GM19452 (cell line): Measurements from ENCODE around the gene UNC5C.

Experiments used
- ATAC-seq: cut with Tn5 transposase; IDR thresholded peaks from one replicate; pipeline ENCODE4 v1.9.1; 2021; ENCODE audit not compliant: unreplicated experiment

UNC5C gene

DNA sequence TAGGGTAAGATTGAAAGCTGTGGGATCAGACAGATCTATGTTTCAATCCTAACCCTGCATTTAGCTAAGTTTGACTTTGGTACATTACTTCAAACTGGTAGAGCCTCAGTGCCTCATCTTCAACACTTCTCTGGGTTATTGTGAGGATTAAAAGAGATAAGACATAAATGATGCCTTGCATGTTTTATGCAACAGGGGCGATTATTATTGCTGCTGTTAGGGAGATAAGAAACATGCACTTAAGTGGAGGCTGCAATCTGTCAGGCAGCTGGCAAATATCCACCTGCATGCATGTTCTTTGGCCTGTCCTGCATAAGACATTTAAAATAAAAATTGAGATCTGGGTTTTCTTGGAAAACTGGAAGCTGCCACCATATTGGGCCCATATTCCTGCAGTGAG lies 24.6 kb downstream of the UNC5C start:
- no peak for ATAC-seq

DNA sequence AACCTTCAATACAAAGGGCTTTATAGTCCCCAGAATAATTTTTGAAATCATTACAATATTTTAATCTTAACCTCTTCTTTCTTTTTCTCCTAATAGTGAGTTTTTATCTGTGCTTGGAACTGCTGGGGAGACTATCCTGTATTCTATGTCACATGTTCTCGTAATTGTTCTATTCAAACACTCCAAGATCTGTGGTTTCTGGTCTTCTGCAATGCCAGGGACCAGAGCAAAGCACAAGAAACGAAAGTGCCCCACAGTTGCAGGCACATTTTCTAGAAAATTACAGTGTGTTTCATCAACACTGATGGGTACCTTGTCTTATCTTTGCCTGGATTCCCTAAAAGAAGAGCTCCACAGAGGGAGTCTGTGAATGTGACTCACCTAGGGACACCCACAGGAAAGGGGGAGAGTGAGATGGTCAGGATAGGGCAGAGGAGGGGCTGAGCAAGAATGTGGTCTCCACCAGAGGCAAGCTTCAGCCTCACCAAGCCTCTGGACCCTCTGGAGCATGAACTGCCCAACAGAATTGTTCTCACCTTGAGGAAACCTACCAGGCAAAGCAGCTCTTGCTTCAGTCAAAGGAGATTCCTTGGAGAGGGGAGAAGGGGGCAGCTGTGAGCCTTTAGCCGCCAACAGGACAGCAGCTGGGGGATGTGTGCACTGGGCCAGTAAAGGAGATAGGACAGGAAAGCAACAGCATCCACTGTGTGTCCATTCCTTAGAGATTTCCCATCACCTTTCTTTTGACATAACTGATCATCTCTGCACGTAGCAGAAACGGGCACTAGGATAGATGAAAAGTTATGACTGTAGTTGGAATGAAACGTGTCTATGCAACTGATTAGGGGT lies 25.9 kb downstream of the UNC5C start:
- ATAC-seq: no peak

DNA sequence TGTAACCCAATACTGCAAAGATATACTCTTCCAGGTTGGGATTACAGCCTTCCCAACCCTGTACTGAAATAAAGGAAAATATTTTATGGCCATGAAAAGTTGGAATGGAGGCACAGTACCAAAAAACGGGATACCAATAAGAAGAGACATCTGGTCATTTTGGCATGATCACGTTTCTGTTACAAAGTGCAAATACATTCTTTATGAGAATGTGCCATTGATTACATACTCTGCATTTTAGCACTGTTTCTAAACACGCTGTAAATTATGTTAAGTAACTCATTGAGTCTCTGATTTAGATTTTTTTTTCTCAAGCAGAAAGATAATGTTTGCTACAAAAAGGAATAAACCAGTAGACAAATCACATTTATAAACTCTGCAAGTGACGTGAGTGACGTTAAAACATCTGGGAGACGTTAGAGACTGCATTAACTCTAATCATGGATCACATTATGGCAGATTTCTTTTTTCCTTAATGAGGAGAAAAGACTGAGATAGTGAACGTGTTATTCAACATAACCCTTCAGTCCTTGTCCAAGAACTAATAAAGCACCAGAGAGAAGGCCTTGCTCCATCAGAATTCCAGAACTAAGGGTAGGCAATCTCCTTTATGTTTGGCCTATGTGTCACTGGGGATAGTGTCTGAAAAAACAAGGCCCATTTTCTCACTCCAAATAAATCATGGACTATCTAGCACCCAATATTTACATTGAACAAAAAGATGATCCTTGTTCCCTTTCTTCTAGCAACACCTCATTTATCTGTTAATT lies 31.0 kb downstream of the UNC5C start:
- no peak for ATAC-seq

DNA sequence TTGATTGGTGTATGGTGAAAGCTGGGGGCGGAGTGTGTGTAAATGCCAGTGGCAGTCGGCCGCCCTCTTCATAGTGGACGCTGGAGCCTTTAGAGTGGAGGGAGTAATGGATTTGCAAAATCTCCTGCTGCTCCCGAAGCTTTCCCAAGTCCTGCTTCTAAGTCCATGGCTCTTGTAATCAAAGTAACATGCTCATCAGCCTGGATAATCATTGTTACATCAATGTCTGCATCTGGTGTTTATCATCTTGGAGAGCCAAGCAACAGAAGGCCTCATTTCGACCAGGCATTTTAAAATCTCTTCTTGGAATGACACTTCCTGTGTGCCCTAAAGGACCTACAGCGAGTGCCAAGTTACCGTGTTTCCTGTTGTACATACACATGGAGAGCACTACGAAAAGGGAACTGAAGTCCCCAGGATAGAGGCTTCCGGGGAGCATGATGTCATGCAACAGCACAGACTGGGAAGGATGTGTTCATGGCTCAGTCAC lies 32.2 kb downstream of the UNC5C start:
- ATAC-seq: no peak

DNA sequence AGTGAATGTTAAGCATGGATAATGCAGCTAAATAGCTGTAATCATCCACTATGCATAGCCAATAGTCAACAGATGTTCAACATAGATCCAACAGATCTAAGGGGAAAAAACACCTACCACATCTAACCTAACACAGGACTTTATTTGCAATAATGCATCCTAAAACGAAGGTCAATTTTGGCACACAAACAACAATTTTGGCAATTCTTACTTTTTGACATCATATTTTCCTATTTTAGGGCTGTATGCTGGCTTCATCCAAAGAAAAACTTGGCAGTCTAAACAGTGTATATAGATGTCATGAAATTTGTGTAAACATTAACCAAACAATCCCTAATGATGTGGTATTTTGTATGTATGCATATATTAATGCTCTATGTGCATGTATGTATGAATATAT lies 33.2 kb downstream of the UNC5C start:
- no peak for ATAC-seq

DNA sequence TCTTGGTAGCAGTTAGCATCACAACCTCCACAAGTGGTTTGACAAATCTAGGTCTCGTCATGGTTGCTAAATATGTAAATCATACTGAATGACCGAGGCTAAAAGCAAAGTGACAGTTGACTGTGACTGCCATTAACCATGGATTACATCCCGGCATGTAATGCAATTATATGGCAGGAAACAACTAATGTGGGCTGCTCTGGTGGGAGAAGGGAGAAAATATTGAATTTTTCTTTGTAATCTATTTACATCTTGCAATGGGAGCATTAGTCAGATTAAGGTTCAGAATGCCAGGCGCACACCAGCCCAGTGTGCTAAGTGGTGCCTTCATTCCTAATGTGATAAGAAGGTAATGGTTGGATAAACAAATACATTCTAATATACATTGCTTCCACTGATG lies 35.8 kb downstream of the UNC5C start:
- ATAC-seq: no peak

DNA sequence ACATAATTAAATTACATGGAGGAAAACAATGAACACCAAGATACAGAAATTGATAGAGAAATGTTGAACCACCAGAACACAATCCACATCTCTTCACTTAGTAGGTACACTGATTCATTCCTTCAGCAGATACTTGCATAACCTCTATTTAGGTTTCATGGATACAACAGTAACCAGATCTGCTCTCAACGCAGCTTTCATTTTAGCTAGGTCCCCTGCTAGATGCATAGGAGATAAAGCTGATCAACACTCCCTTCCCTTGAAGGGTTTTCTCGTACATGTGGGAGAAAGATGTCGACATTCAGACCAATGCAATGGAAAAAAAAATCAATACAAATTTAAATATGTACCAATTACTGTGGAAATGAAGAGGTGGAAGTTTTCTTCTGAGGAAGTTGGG lies 37.3 kb downstream of the UNC5C start:
- ATAC-seq: no peak

DNA sequence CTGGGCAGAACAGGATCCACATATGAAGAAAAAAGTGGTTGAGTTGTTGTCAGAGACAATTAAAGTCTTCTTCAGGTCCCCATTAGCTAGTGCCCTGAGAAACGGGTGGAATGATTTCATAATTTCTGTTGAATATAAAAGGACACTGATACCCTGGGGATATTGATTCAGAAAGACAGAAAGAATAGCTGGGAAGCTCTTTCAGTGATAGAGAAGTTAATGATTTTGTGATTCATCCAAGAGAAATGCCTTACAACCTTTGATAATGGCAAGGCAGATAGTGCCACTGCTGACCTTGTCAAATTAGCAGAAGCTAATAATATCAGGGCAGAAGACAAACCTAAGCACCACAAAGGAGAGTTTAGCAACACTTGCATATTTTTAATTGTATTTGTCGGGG lies 37.9 kb downstream of the UNC5C start:
- ATAC-seq: no peak

DNA sequence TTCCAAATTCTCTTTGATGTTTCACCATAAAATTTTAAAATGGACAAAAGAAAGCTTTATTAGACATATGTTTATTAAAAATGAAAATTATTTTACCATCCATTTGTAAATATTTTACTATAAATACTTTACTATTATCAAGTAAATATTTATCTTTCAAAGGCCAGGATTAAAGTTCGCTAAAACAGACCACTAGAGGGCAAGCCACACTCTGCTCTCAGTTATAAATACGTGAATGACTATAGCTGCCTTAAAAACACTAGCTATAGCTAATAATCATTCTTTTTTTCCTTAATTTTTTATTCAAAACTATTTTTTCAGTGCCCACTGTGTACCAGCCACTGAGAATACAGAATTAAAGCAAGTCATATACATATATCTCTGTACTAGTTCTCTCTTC lies 38.6 kb downstream of the UNC5C start:
- ATAC-seq: no peak

DNA sequence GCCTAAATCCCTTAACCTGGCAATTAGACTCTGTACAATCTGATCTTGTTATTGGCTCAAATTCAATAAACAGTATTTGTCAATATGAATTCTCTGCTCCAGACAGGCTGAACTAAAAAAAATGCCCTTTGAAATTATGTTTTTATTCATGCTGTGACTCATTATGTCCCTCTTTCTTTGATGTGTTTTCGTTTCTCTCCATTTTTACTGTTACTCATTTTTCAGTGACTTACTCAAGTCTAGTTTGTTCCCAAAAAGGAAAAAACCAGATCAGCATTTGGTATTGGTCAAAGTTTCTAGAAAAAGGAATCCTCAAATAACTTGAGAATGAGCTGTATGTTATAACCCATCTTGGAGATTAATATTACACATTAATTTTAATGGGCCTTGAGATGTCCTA lies 40.4 kb downstream of the UNC5C start:
- no peak for ATAC-seq

DNA sequence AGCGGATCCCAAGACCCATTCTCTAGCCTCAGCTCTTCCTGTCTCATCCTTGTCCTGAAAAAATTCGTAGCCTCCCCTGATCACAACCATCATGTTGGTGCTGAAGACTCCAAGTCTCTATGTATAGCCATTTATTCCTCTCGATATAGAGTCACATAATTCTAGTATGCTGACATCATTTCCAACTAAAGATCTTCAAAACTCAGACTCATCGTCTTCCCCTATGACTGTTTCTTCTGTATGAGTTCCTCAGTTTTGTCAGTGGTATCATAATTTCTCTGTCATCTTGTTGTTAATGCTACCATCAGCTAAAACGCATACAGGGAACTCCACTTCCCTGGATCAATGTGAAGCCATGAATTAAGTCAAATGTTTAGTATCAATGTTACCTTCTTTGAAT lies 41.2 kb downstream of the UNC5C start:
- no peak for ATAC-seq

DNA sequence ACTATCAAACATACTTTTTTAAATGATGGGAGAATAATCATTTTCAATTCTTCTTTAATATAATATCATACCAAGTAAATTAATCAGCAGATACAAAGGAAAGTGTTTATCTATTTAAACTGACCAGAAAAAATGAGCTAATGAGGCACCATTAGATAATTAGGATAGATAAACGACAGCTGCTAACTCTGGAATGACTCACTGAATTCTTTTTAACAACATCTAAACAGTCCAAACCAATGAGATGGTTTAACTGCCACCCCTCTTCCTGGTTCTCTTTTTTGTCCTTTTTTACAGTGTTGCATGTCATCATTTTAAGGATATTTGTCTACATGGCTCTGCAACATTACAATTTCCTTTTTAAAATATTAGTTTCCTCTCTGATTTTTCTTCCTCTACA lies 41.6 kb downstream of the UNC5C start:
- no peak for ATAC-seq

DNA sequence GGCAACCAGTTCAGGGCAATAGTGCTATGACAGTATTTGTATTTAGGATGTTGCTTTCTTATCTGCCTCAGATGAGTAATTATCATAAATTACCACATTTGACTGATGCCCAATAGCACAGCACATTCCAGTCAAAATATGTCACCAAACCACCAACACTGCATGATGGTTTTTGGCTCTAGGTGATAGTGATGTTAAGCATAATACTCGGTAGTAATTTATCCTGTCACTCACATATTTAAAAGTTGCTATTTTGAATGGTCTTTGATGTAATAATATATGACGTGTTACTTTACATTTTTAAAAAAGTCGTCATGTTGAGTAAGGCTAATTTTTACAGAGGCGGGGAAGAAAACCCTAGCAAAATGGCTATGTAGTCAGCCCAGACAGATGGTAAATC lies 42.5 kb downstream of the UNC5C start:
- ATAC-seq: no peak

DNA sequence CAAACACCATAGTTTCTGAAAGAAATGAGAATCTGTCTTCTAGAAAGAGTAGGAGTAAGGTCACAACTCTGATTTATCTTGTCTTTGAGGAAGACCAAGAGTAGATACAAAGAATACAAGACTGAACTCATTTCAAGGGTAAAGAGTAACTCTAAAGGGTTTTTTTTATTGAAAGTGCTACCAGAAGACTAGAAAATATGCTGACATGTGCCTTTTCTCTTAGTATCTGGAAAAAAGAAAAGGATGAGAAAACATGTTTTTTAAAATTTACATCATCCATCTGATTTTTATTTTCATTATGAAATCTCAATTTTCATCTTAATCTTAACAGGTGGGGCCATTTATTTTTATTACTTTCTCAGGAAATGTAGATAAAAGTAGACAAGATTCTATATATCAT lies 43.0 kb downstream of the UNC5C start:
- no peak for ATAC-seq

DNA sequence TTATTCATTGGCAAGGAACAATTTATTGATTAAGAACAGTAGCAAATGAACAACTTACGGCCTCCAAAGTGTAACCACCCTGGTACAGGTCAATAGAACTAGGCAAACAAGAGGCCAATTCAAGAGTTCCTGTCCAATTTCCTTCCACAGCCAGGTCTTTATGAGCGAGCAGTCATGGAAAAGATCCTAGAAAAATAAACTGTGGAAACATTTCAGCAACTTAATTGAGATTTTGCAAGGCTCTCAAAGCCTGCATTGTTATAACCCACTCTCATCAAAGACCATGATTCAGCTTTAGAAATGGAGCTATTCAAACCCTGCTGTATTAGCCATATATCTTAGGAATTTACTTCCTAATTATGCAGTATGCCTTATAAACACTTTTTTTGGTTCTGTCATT lies 43.6 kb downstream of the UNC5C start:
- ATAC-seq: no peak

DNA sequence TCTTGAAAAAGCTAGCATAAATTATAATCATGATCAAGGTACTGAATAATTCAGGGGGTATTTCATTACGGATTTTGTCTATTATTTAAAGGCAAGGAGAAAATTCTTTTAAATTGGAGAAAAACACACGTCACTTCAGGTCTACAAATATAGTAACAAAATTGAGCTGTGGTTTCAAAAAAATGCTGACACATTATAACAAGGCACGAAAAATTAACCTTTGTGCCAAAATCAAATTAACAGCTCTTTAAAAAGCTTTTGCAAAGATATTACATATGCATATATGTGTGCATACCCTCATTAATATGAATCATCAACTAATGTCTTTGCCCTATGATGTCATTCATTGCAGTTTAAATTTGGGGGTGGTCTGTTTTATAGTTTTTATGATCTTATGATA lies 44.3 kb downstream of the UNC5C start:
- ATAC-seq: no peak

DNA sequence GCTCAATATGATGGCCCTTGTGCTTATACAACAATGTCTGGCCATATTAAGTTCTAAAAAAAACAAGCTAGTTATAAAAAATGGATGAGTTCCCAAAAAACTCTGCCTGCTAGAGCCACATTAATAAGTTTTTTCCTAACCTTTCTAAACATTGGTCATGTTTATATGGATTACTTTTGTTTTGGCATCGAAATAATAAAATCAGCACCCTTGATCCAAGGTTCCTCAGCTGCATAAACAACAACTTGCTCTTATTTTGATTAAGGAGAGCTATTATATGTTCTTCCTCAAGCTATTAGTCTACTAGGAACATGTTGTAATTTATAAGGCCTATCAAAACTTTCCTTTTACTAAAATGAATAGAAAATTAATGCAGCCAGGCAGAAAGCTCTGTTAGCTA lies 48.4 kb downstream of the UNC5C start:
- no peak for ATAC-seq

DNA sequence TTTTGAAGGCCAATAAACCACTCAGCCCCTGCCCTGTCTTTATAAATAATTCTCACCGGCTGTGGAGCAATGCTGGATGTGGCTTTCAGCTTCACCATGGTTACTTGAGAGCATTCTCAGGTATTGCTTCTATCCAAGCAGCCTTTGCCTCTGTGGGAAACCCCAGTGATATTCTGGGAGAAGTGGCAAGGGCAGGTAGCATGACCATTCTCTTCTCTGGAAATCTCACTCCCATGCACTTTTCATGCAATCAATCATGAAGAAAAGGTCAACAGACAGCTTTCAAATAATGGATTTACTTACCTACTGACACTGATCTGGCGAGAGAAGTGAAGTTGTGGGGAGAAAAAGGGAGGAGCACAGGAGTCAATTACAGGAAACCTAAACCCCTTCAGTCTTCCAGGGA lies 49.5 kb downstream of the UNC5C start:
- ATAC-seq: no peak

DNA sequence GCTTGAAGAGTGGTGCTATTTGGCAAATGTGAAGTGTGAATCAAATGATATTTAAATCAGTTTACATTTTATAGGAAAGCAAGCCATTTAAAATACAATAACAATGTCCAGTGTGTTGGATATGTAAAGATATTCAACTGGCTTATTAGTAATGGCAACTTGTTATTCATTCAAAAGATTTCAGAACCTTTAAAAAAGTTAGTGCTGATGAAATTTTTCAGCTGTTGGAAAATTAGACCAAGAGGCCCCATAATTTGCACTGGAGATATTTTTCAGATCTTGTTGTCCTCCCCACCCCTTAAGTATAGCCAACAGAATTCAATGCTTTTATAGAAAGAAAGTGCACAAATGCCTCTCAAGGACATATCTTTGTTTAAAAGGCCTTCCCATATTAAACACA lies 54.6 kb downstream of the UNC5C start:
- no peak for ATAC-seq

DNA sequence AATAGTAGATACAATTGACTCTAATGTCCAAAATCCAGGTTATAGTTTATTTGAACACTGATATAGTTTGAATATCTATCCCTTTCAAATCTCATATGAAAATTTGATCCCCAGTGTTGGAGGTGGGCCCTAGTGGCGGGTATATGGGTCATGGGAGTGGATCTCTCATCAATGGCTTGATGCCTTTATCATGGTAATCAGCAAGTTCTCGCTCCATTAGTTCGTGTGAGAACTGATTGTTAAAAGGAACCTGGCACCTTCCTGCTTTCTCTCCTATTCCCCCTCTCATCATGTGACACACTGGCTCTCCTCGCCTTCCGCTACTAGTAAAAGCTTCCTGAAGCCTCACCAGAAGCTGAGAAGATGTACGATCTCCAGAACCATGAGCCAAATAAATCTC lies 70.1 kb downstream of the UNC5C start:
- no peak for ATAC-seq

DNA sequence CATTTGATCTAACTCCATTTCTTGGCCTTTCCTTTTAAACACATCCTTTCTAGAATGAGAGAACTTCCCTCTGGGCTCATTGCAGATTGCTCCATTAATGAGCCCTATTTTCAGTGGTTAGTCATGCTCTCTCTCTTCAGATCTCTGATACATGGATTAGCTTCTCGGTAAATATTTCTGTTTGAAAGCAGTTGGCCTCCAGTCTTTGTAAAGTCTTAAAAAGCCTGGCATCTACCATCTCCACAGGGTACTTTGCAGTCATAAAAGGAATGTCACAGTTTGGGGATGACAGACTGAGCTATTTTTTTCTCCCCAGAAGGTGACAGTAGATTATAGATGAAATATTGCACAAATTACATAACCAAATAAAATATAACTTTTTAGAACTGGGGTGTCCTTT lies 72.7 kb downstream of the UNC5C start:
- ATAC-seq: no peak

DNA sequence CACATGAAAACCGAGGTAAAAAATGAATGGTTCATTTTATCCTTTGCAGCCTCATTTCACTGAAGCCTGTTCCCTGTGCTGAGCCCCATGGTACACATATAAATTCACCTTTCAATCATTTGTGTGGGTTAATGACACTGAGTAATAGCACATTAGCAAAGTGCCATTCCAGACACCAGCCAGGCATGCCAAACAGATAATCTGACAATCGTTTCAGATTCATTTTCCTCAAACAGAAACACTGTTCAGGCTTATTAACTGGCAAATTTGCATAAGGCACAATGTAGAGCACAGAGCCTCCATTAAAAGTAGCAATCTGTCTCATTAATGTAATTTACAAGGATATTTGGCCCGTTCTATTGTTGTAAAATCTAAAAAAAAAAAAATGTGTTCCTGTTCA lies 76.2 kb downstream of the UNC5C start:
- no peak for ATAC-seq
